Neuronal stem cell (in vitro differentiated cells): ENCODE measurements around the gene FAM186B.

Source experiments
- DNase-seq: peaks from one replicate; pipeline ENCODE4 v3.0.0-alpha.2; 2013; ENCODE audit warnings: low spot score
- H2AFZ ChIP-seq: one replicate; pipeline ENCODE4 v1.6.1; 2013; ENCODE audit warnings: mild to moderate bottlenecking, low read length, inconsistent platforms
- H2AK5ac ChIP-seq: 2 replicates; pipeline ENCODE4 v1.6.1; 2013; ENCODE audit warnings: low read depth, mild to moderate bottlenecking, inconsistent platforms, low read length, moderate library complexity, mixed read lengths
- H2BK120ac ChIP-seq: 2 replicates; pipeline ENCODE4 v1.6.1; 2013; ENCODE audit warnings: low read depth, mild to moderate bottlenecking, inconsistent platforms, low read length, moderate library complexity, mixed read lengths
- H2BK12ac ChIP-seq: one replicate; pipeline ENCODE4 v1.6.1; 2013; ENCODE audit warnings: low read length, inconsistent platforms
- H2BK15ac ChIP-seq: 2 replicates; pipeline ENCODE4 v1.6.1; 2013; ENCODE audit warnings: mild to moderate bottlenecking, low read length, inconsistent platforms, mixed read lengths
- H2BK5ac ChIP-seq: one replicate; pipeline ENCODE4 v1.6.1; 2013; ENCODE audit warnings: inconsistent platforms, mild to moderate bottlenecking, low read length, moderate library complexity
- H3K14ac ChIP-seq: one replicate; pipeline ENCODE4 v1.6.1; 2013; ENCODE audit warnings: low read length, inconsistent platforms
- H3K18ac ChIP-seq: 2 replicates; pipeline ENCODE4 v1.6.1; 2013; ENCODE audit warnings: low read length, inconsistent platforms
- H3K23ac ChIP-seq: 2 replicates; pipeline ENCODE4 v1.6.1; 2013; ENCODE audit warnings: low read depth, mild to moderate bottlenecking, mixed read lengths, low read length, inconsistent platforms; ENCODE audit not compliant: poor library complexity
- H3K27ac ChIP-seq: replicated peaks from 3 replicates; pipeline ENCODE4 v1.5.1; 2013; ENCODE audit warnings: low read length, inconsistent platforms
- H3K27me3 ChIP-seq, 3 experiments: 2 replicates each; pipeline ENCODE4 v1.6.1; 2013; ENCODE audit warnings: low read length in 3 of 3, mild to moderate bottlenecking in 2 of 3, inconsistent platforms in 1 of 3, low read depth in 1 of 3, mixed read lengths in 1 of 3, moderate library complexity in 1 of 3; ENCODE audit not compliant: control insufficient read depth in 3 of 3, insufficient read depth in 3 of 3
- H3K36me3 ChIP-seq, 2 donors: replicated peaks in 1 of 2; 2 replicates each; pipeline ENCODE4 v1.6.1; 2013; ENCODE audit warnings: low read length in 2 of 2; ENCODE audit not compliant: control insufficient read depth in 2 of 2, insufficient read depth in 2 of 2
- H3K4ac ChIP-seq: 2 replicates; pipeline ENCODE4 v1.6.1; 2013; ENCODE audit warnings: inconsistent platforms, mild to moderate bottlenecking, low read length, moderate library complexity
- H3K4me1 ChIP-seq, 2 donors: 1 replicate in 1 of 2; 2 replicates in 1 of 2; pipeline ENCODE4 v1.6.1; 2013; ENCODE audit warnings: low read length in 2 of 2, low read depth in 1 of 2; ENCODE audit not compliant: control insufficient read depth in 2 of 2, insufficient read depth in 1 of 2
- H3K4me2 ChIP-seq: one replicate; pipeline ENCODE4 v1.6.1; 2013; ENCODE audit warnings: mild to moderate bottlenecking, low read length, inconsistent platforms; ENCODE audit not compliant: insufficient read depth, poor library complexity, severe bottlenecking
- H3K4me3 ChIP-seq, 2 donors: 2 replicates each; pipeline ENCODE4 v1.5.1; 2013; ENCODE audit warnings: low read length in 2 of 2, mild to moderate bottlenecking in 2 of 2, inconsistent platforms in 1 of 2, moderate library complexity in 1 of 2
- H3K79me1 ChIP-seq: one replicate; pipeline ENCODE4 v1.6.1; 2013; ENCODE audit warnings: low read depth, mild to moderate bottlenecking, inconsistent platforms, low read length, moderate library complexity
- H3K9ac ChIP-seq: one replicate; pipeline ENCODE4 v1.6.1; 2013; ENCODE audit warnings: mild to moderate bottlenecking, low read depth, low read length, inconsistent platforms; ENCODE audit not compliant: poor library complexity
- H3K9me3 ChIP-seq, 2 donors: replicated peaks in 1 of 2; 2 replicates each; pipeline versions ENCODE3 to v1.6.1; 2013; ENCODE audit warnings: low read length in 2 of 2, mild to moderate bottlenecking in 2 of 2, inconsistent platforms in 1 of 2, low read depth in 1 of 2, mixed read lengths in 1 of 2, moderate library complexity in 1 of 2; ENCODE audit not compliant: control insufficient read depth in 2 of 2, insufficient read depth in 1 of 2
- H4K8ac ChIP-seq: one replicate; pipeline ENCODE4 v1.6.1; 2013; ENCODE audit warnings: low read depth, mild to moderate bottlenecking, inconsistent platforms, low read length, moderate library complexity
- H4K91ac ChIP-seq: one replicate; pipeline ENCODE4 v1.6.1; 2013; ENCODE audit warnings: low read length, low read depth, mild to moderate bottlenecking, inconsistent platforms; ENCODE audit not compliant: poor library complexity
- WGBS, 2 donors: extraction: QIAGEN DNeasy Blood & Tissue Kit; methylation state at CpG; one replicate each; pipeline ENCODE4 v1.1.7; 2013; ENCODE audit warnings: missing lambda C conversion rate in 2 of 2, mixed read lengths in 1 of 2; ENCODE audit not compliant: insufficient read length in 2 of 2, insufficient replicate concordance in 1 of 2; ENCODE audit errors: extremely low coverage in 2 of 2; 5-methylcytosine and 5-hydroxymethylcytosine counted together

Gene FAM186B

DNA sequence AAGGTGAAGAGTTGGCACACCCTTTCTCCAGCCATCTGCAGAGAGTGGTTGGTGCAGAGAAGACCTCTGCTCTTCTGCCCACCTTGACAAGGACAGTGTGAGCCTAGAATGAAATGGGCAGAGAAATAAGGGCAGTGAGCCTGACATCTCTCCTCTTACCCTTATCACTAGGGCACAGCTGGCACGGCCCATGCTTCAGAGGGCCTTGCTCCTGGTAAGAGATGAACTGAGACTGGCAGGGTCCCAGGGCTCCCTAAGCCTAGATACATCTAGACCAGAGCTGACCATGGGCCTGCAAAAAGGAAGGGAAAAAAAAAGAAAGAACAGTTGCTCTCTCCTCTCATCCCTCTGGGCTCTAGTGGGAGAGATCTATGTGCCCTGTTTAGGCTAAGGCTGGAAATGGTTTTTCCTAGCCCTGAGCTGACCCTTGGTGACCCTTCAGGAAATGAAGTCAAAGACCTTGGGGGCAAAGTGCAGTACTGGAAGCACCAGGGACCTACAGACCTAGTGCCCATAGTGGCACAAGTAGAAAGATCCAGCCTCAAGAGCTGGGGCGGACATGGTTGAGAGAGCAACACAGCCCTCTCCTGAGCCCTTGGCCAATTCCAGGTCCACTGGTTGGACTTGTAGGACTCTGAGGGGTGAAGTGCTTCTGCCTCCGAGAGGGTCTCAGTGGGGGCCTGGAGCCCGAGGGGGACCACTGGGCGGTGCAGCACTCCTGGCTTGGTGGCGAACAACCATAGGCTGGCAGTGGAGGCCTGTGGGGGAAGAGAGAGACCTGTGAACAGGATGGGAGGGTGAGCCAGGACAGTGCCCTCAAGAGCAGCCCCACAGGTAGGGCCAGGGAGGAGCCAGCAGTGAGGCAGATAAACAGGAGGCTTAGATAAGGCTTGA, 40.0 kb upstream of the FAM186B start:
- DNase-seq = no peak
- no peak overlapping the region for H3K4me3 ChIP-seq
- H4K8ac ChIP-seq = no peak overlapping the region
- H3K9me3 ChIP-seq = peaks cover 0 to 2% of the 10 kb centered on the region in 2 donors
- no peak overlapping the region for H2AFZ ChIP-seq
- no peak overlapping the region for H2AK5ac ChIP-seq
- H3K14ac ChIP-seq = no peak overlapping the region
- H2BK12ac ChIP-seq = no peak overlapping the region
- H2BK120ac ChIP-seq = no peak overlapping the region
- H4K91ac ChIP-seq = no peak overlapping the region
- H3K18ac ChIP-seq = no peak overlapping the region
- peak overlapping the region; percentile 7 for H3K27ac ChIP-seq
- H3K4ac ChIP-seq = no peak overlapping the region
- H3K4me1 ChIP-seq = peaks cover 2 to 3% of the 10 kb centered on the region in 2 donors
- WGBS, 2 donors = no CpG with 5 or more reads among the region's 6 CpGs
- H3K9ac ChIP-seq = no peak overlapping the region
- peak overlapping the region; percentile 6 for H3K23ac ChIP-seq
- no peak overlapping the region for H2BK15ac ChIP-seq
- no peak overlapping the region for H2BK5ac ChIP-seq
- H3K27me3 ChIP-seq = no peaks in the 10 kb centered on the region
- no peak overlapping the region for H3K4me2 ChIP-seq
- H3K36me3 ChIP-seq = peaks cover 57 to 99% of the 10 kb centered on the region in 2 donors
- H3K79me1 ChIP-seq = no peaks in the 10 kb centered on the region

DNA sequence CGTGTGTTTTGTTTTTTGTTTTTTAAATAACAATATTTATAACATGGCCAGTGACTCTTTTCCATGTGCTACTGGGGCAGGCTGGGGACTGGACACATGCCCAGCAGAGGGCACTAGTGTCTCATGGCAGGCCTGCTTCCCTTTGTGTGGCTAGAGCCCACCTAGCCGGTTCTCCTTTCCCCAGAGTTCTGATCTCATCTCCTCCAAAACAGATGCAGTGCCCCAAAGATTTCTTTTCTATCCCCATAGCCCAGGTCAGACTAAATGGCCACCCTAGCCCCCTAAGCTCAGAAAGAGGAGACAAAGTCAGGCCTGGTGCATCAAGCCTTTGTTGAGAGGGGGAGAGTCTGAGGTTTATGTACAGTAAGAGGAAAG, 39.2 kb upstream of the FAM186B start:
- peak; percentile 63 for DNase-seq
- H4K91ac ChIP-seq = no peak overlapping the region
- no peak overlapping the region for H3K9ac ChIP-seq
- no peak overlapping the region for H2BK15ac ChIP-seq
- no peak overlapping the region for H3K14ac ChIP-seq
- H4K8ac ChIP-seq = no peak overlapping the region
- H3K36me3 ChIP-seq = peaks cover 50 to 97% of the 10 kb centered on the region in 2 donors
- no peak overlapping the region for H3K23ac ChIP-seq
- H3K27me3 ChIP-seq = no peaks in the 10 kb centered on the region
- no peak overlapping the region for H2AK5ac ChIP-seq
- H3K4me2 ChIP-seq = no peak overlapping the region
- no peak overlapping the region for H3K4ac ChIP-seq
- peak overlapping the region in 1 of 2 donors; percentile 37 for H3K4me3 ChIP-seq
- peak overlapping the region; percentile 54 for H3K18ac ChIP-seq
- no peaks in the 10 kb centered on the region for H3K79me1 ChIP-seq
- peaks cover 0 to 2% of the 10 kb centered on the region in 2 donors for H3K9me3 ChIP-seq
- H3K4me1 ChIP-seq = peaks cover 2 to 3% of the 10 kb centered on the region in 2 donors
- peak overlapping the region; percentile 12 for H3K27ac ChIP-seq
- no peak overlapping the region for H2BK120ac ChIP-seq
- H2AFZ ChIP-seq = no peak overlapping the region
- no CpG with 5 or more reads among the region's 2 CpGs for WGBS, 2 donors
- no peak overlapping the region for H2BK12ac ChIP-seq
- no peak overlapping the region for H2BK5ac ChIP-seq

DNA sequence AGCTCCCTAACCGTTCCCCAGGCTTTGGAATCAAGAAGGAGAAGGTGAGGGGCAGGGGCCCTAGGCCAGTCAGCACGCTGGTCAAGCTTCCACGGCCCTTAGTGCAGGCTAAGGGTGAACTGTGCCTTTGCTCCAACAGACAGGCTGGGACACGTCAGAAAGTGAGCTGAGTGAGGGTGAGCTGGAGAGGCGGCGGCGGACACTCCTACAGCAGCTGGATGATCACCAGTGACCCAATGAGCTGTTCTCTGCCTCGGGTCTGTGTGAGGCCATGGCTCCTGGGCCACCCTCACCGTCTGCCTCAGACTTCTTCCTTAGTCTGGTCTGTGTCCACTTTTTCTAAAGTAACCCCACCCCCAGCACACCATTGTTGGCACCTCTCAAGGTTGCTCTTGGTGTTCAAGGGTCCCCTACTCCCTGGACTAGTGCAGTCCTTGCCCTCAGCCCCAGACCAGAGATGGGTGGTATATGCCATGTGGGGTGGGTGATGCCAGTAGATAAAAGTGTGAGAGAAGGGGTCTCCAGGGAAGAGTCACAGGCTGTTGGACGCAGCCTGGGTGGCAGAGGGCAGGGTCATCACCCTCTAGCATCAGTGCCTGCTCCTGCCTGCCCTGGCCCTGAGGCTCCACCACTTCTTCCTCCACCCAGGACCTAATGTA, 38.7 kb upstream of the FAM186B start:
- Histone ChIP-seq H3K27ac (no peak overlapping the region), H2BK5ac (no peak overlapping the region), H3K79me1 (no peaks in the 10 kb centered on the region), H3K27me3 (no peaks in the 10 kb centered on the region), H3K9me3 (peaks cover 0 to 2% of the 10 kb centered on the region in 2 donors), H2BK120ac (no peak overlapping the region), H4K91ac (no peak overlapping the region), H3K9ac (no peak overlapping the region), H3K4me2 (no peak overlapping the region), H3K4me1 (peaks cover 2 to 3% of the 10 kb centered on the region in 2 donors), H3K23ac (peak overlapping the region; percentile 15), H3K14ac (no peak overlapping the region), H3K18ac (no peak overlapping the region), H2AFZ (no peak overlapping the region), H3K4me3 (peak overlapping the region in 1 of 2 donors; percentile 37), H3K36me3 (peaks cover 45 to 93% of the 10 kb centered on the region in 2 donors), H4K8ac (no peak overlapping the region), H3K4ac (no peak overlapping the region), H2AK5ac (no peak overlapping the region), H2BK15ac (no peak overlapping the region), H2BK12ac (no peak overlapping the region)
- DNase-seq = no peak
- no CpG with 5 or more reads among the region's 10 CpGs for WGBS, 2 donors

DNA sequence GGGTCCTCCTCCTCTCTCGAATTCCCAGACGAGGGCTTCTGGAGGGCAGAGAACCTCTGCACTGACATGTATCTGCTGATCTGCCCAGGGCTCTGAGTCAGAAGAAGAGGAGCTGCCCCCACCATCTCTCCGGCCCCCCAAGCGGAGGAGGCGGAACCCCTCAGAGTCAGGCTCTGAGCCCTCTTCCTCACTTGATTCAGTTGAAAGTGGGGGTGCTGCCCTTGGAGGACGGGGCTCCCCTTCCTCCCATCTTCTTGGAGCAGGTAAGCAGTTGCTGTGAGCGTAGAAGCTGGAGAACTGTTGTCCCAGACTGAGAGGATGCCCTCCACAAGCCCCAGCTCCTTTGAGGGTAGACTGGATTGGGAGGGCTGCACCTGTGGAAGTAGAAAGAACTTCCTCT, 37.7 kb upstream of the FAM186B start:
- Histone ChIP-seq H3K14ac (no peak overlapping the region), H3K18ac (no peak overlapping the region), H3K4ac (no peak overlapping the region), H3K4me3 (no peak overlapping the region), H3K23ac (no peak overlapping the region), H2AFZ (no peak overlapping the region), H2BK12ac (no peak overlapping the region), H3K4me1 (peaks cover 2 to 3% of the 10 kb centered on the region in 2 donors), H3K36me3 (peaks cover 39 to 93% of the 10 kb centered on the region in 2 donors), H3K4me2 (no peak overlapping the region), H3K79me1 (no peaks in the 10 kb centered on the region), H3K9ac (no peak overlapping the region), H4K91ac (no peak overlapping the region), H3K27me3 (no peaks in the 10 kb centered on the region), H2AK5ac (no peak overlapping the region), H4K8ac (no peak overlapping the region), H3K27ac (no peak overlapping the region), H2BK120ac (no peak overlapping the region), H2BK5ac (no peak overlapping the region), H2BK15ac (no peak overlapping the region), H3K9me3 (peaks cover 0 to 2% of the 10 kb centered on the region in 2 donors)
- no CpG with 5 or more reads among the region's 7 CpGs for WGBS, 2 donors
- no peak for DNase-seq
